ENCODE data around the gene SLC35F1.

Gene SLC35F1

GRCh38 chr6:118319894-118320649 lies 413.0 kb downstream of the SLC35F1 start:
- no peak for DNase-seq

- DNase-seq, result no peak
These were observed 413.6 kb downstream of the SLC35F1 start for GRCh38 chr6:118320652-118321051.

- DNase-seq, result no peak
These were observed 417.1 kb downstream of the SLC35F1 start for GRCh38 chr6:118324116-118324515.

DNA sequence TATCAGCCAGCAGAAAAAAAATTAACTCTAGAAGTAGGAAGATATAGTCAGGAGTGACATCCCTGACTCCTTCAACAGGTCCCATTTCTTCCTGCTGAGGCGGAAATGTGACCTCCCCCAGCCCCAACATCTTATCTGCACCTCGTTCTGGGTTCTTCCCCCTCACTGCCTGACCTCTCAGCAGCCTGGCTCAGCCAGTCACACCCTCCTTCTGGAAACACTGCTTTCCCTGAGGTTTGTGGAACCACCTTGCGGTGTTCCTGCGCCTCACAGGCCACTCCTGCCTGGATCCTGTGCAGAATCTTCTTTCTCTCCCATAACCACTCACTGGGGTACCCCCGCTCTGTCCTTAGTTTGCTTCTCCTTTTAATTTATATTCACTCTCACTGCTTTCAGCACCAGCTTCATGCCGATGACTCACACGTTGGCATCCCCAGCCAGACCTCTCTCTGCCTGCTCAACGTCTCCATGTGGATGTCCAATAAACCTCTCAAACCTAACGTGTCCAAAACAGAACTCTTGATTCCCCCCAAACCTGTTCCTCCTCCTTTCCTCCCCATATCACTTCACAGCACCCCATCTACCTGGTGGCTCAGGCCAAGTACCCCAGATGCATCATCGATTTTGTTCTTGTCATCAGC lies 418.3 kb downstream of the SLC35F1 start:
- no peak for DNase-seq

DNA sequence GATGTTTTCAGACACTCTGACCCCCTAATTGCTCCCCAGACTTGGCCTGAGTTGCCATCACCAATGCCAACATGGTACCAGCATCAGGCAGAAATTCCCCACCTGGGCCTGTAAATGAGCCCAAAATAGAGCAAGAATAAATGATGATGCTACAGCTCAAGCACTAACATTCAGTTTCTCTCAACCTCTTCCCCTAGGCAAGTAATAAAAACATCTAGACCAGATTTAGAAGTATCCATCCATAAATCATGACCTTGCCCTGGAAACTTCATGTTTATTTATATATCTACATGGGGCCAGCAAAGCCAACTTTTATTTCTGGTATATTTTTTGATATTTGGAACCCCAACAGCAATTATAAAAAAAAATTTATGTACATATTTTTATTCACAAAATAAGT lies 419.6 kb downstream of the SLC35F1 start:
- no peak for DNase-seq

- DNase-seq, result no peak
These were observed 420.2 kb downstream of the SLC35F1 start for GRCh38 chr6:118327237-118327636.

DNA sequence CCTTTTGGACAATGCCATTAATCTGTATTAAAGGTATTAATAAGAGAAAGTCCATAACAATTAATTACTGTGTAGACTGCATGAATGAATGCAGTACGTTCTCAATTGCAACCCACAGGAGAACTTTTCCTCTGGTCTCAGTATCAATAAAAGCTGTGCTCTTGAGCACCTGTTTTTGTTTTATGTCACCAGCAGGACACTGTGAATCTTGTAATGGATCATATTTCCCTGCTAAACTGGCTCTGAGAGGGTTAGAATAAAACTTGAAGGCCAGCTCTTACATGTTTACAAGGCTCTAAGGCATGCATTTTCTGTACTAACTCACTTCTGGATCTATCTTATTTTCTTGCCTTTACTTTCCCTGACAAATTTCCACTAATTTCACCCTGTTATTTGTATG lies 426.7 kb downstream of the SLC35F1 start:
- no peak for DNase-seq

DNA sequence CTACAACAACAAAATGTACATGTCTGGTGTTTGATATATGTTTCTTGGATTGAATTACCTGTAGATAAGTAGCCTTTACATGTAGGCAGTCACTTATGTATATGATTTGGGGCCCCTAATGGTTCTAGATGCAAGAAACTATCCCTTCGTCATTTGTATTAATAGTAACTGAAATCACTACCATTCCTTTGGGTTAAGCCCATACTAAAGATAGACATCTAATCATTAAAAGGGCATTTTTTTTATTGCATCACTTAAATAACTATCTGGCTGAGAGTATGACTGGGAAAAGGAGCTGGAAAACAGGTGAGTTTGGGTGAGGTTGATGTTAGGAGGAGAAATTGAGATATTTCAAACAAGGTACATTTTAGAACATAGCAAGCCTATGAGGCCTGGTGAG lies 427.6 kb downstream of the SLC35F1 start:
- no peak for DNase-seq

DNA sequence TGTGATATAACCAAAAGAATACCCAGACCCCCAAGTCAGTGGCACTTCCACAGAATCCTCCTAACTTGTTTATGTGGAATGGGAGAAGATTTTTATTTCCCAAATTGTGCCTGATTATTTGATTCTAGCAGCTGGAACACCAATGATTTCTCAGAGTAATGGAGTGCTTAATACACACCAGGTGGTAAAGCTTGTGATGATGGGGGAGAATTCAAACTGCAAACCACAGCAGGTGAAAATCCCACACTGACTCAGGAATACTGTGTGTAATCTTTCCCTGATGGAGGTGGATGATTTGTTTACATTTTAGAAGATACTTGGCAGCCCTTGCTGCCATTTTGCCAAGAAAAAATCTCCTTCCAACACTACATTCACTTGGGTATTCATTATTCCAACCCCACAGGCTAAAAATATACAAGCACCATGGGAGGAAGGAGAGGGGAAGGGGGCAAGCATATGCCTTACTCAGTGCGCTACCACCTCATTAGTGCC lies 428.3 kb downstream of the SLC35F1 start:
- DNase-seq, result no peak

DNA sequence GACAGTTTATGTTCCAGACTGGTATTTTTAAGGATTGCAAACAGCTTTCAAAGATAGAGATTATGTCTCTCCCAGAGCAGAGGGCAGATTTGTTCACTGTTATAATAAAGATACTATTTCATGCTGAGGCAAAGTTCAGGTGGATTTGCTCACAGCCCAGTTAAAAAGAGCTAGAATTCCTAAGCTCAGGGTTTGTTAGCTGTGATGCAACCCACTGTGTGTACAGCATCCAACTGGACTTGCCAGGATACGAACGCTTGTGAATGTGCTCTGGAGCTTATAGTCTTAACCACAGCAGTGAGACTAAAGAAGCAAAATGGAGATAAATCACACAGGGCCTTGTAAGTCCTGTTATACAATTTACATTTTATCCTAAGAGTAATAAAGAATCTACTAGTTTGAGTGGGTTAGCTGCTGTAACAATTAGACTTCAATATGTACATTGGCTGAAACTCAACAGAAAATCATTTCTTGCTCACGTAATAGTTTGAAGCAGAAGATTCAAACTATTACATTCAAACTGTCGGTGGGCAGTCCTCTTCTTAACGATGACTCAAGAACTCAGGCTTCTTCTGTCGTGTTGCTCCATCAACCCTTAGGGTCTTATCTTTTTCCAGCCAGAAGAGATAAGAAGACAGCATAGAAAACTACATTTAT lies 437.1 kb downstream of the SLC35F1 start:
- DNase-seq, result no peak

- no peak for DNase-seq
These were observed 443.9 kb downstream of the SLC35F1 start for GRCh38 chr6:118350881-118351430.

DNA sequence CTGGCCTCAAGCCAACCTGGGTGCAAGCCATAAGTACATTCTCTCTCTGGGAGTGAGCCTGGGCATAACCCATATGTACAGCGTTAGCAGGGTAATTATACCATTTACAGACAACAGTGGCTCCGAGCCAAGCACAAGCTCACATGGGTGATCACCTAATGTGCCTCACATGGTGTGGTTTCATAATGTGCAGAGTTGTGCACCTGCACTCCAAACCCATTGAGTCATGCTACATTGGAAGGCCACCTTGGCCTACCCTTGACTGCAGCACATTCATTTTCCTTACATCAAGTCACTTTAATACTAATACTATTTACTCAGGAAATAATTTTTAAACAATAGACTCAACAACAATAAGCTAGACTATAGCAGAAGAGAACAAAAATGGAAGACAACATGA lies 446.5 kb downstream of the SLC35F1 start:
- no peak for DNase-seq

- DNase-seq, result no peak
These were observed 447.6 kb downstream of the SLC35F1 start for GRCh38 chr6:118354641-118355040.

DNA sequence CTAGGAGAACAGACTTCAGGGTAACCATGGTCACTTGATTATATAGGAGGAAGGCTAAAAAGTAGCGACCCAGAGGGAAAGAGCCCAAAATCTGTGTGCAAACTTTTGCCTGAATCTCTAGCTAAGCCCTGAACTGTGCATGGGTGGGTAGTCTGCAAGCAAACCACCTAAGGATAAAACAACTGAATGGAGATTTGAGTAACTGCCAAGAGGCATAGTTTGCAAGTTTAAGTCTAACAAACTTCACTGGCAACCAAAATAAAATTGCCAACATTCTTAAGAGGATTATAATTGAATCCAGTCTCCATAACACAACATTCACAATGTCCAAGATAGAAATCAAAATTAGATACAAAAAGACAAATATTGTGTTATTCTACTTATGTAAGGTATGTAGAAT lies 449.0 kb downstream of the SLC35F1 start:
- DNase-seq, result no peak

GRCh38 chr6:118356686-118357085 lies 449.6 kb downstream of the SLC35F1 start:
- no peak for DNase-seq
